Measurements from ENCODE around the gene ATP13A1.
"Not testable (repeated sequence)": the region's sequence is repeated elsewhere in the genome, so short reads cannot be mapped to it uniquely, and the experiment has no call there.

ATP13A1 gene

GRCh38 chr19:19679176-19680073 lies 15.9 kb upstream of the ATP13A1 start:
- CTCF ChIA-PET = no interaction called here

GRCh38 chr19:19677579-19677978 lies 14.1 kb upstream of the ATP13A1 start:
- no peak overlapping the region for H3K27ac ChIP-seq
- POLR2A ChIA-PET (ENCODE audit: low non-redundant PET) = no interaction called here
- no peak for DNase-seq (ENCODE audit: low spot score)
- no peak for TF ChIP-seq CTCF (conservative IDR thresholded peaks at IDR 0.05; ENCODE audit: low read depth)
- CTCF ChIA-PET = no interaction called here

More at GRCh38 chr19:19679176-19680073, 15.9 kb upstream of the ATP13A1 start:
- no peak overlapping the region for H3K27ac ChIP-seq
- no peak for TF ChIP-seq CTCF (conservative IDR thresholded peaks at IDR 0.05; ENCODE audit: low read depth)
- DNase-seq (ENCODE audit: low spot score) = no peak
- POLR2A ChIA-PET (ENCODE audit: low non-redundant PET) = no interaction called here

GRCh38 chr19:19674315-19674714 lies 10.8 kb upstream of the ATP13A1 start:
- DNase-seq (ENCODE audit: low spot score) = no peak
- H3K27ac ChIP-seq = no peak overlapping the region
- ChIA-PET POLR2A (ENCODE audit: low non-redundant PET) (no interaction called here), CTCF (no interaction called here)
- TF ChIP-seq CTCF (conservative IDR thresholded peaks at IDR 0.05; ENCODE audit: low read depth) = no peak

- no peak for DNase-seq (ENCODE audit: low spot score)
- POLR2A ChIA-PET (ENCODE audit: low non-redundant PET) = no interaction called here
- H3K27ac ChIP-seq = no peak overlapping the region
- CTCF ChIA-PET = no interaction called here
- TF ChIP-seq CTCF (conservative IDR thresholded peaks at IDR 0.05; ENCODE audit: low read depth) = no peak
Measured at GRCh38 chr19:19672816-19673215, 9.3 kb upstream of the ATP13A1 start.

GRCh38 chr19:19670070-19670551 lies 6.6 kb upstream of the ATP13A1 start:
- TF ChIP-seq CTCF (conservative IDR thresholded peaks at IDR 0.05; ENCODE audit: low read depth) = no peak
- CTCF ChIA-PET = no interaction called here
- H3K27ac ChIP-seq = peak overlapping the region; percentile 91
- no peak for DNase-seq (ENCODE audit: low spot score)
- POLR2A ChIA-PET (ENCODE audit: low non-redundant PET) = no interaction called here

GRCh38 chr19:19668230-19669012 lies 4.9 kb upstream of the ATP13A1 start, which contains the start of gene ZNF101:
Gene ZNF101, plus strand, starts transcription at chr19:19668839. Its CDS starts 125 bp downstream, at chr19:19668964.
- CTCF ChIA-PET = interaction anchor here (0.6 kb wide), 1 partner anchor 243 kb away, joined by 3 read pairs; no protein-coding TSS in a partner anchor
- peak; percentile 96 for DNase-seq (ENCODE audit: low spot score)
- peak within 1 kb of the TSS; percentile 91 for H3K27ac ChIP-seq
- no peak for TF ChIP-seq CTCF (conservative IDR thresholded peaks at IDR 0.05; ENCODE audit: low read depth)
- POLR2A ChIA-PET (ENCODE audit: low non-redundant PET) = interaction anchor here (1.0 kb wide), 1 partner anchor 197 kb away, joined by 3 read pairs; the partner anchor contains the start of gene ZNF253

GRCh38 chr19:19665420-19665948 lies 2.0 kb upstream of the ATP13A1 start:
- POLR2A ChIA-PET (ENCODE audit: low non-redundant PET) = interaction anchor here (0.6 kb wide), 1 partner anchor 32 kb away, joined by 5 read pairs; no protein-coding TSS in a partner anchor
- DNase-seq (ENCODE audit: low spot score); H3K27ac ChIP-seq; CTCF ChIA-PET: not testable (repeated sequence)

Data from RWPE1 (cell line).